Measurements from ENCODE around the gene NEUROG2. TPM values are rescaled to one million over a fixed set of nuclear protein-coding genes. Genes with fewer than 3 reads are reported as not detected.
"Not testable (repeated sequence)": the region's sequence is repeated elsewhere in the genome, so short reads cannot be mapped to it uniquely, and the experiment has no call there.

The NEUROG2 gene
- total and polyA plus RNA-seq, 9 of the 15 experiments (the other 6 are each of a cell fraction or from before 2014, with no cell fraction given), result 0.07 TPM; not detected in 7

DNA sequence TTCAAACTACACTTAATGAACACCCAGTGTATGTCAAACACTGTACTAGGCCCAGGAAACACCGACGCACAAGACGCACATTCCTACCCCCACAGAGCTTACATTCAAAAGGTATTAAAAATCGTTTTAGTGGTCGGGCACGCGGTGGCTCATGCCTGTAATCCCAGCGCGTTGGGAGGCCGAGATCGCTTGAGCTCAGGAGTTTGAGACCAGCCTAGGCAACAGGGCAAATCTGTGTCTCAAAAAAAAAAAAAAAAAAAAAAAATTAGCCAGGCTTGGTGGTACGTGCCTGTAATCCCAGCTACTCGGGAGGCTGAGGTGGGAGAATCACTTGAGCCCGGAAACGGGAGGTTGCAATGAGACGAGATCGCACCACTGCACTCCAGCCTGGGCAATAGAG is 6.5 kb upstream of the NEUROG2 start:
- FAIRE-seq; H3K36me3 ChIP-seq (ENCODE audit: control insufficient read depth, insufficient read depth, low read length); H3K4me3 ChIP-seq; ATAC-seq; H3K9me1 ChIP-seq (ENCODE audit: control insufficient read depth, insufficient read depth, low read length); H3K27ac ChIP-seq (ENCODE audit: extremely low read depth, low read depth, low read length); H3K9me3 ChIP-seq (replicated peaks; ENCODE audit: control insufficient read depth, insufficient read depth, low read depth, low read length); DNase-seq (ENCODE audit: extremely low read depth in 1 of 4, low spot score in 3 of 4); H3K79me2 ChIP-seq (ENCODE audit: control insufficient read depth, insufficient read depth, low read length); H4K20me1 ChIP-seq (replicated peaks; ENCODE audit: control insufficient read depth, insufficient read depth, low read length); POLR2A ChIA-PET; BruUV-seq (replicated peaks); H3K4me2 ChIP-seq (ENCODE audit: insufficient read depth, low read length); H3K9ac ChIP-seq (ENCODE audit: insufficient read depth in 1 of 2, low read depth in 2 of 2, low read length in 2 of 2); H2AFZ ChIP-seq (ENCODE audit: low read depth, low read length): not testable (repeated sequence)
- peaks cover 0 to 12% of the 10 kb centered on the region in 2 experiments; a peak in 3 of 5 replicates for H3K4me1 ChIP-seq (replicated peaks in 1 of 2; ENCODE audit: control insufficient read depth in 2 of 2, insufficient read depth in 2 of 2, low read length in 2 of 2)
- 58% methylated on average over 8 of the region's 17 CpGs for WGBS (ENCODE audit: insufficient coverage, low coverage, missing lambda C conversion rate)
- H3K27me3 ChIP-seq (ENCODE audit: control insufficient read depth in 2 of 2, insufficient read depth in 2 of 2, low read length in 2 of 2), result peaks cover 36 to 38% of the 10 kb centered on the region in 2 experiments
- CTCF ChIA-PET (ENCODE audit: low intra/inter-chr PET ratio), result interaction anchor here (1.4 kb wide), 1 partner anchor 460 kb away, joined by 3 read pairs; no protein-coding TSS in a partner anchor
- intact Hi-C loops (cut with micrococcal nuclease) (loop anchor here (5.0 kb wide), 4 partner anchors 105 to 445 kb away; no protein-coding TSS in a partner anchor), in situ Hi-C loops (cut with MboI) (loop anchor here (10.0 kb wide), 2 partner anchors 242 to 418 kb away; no protein-coding TSS in a partner anchor)

GRCh38 chr4:112521123-112522023 is 5.4 kb upstream of the NEUROG2 start:
- no TSS peak for BruUV-seq (replicated peaks)
- Histone ChIP-seq H3K36me3 (ENCODE audit: control insufficient read depth, insufficient read depth, low read length) (no peaks in the 10 kb centered on the region), H3K27ac (ENCODE audit: extremely low read depth, low read depth, low read length) (no peak overlapping the region), H4K20me1 (replicated peaks; ENCODE audit: control insufficient read depth, insufficient read depth, low read length) (no peaks in the 10 kb centered on the region), H3K4me1 (replicated peaks in 1 of 2; ENCODE audit: control insufficient read depth in 2 of 2, insufficient read depth in 2 of 2, low read length in 2 of 2) (peaks cover 0 to 20% of the 10 kb centered on the region in 2 experiments; a peak in 4 of 5 replicates), H3K9me1 (ENCODE audit: control insufficient read depth, insufficient read depth, low read length) (no peaks in the 10 kb centered on the region), H3K27me3 (ENCODE audit: control insufficient read depth in 2 of 2, insufficient read depth in 2 of 2, low read length in 2 of 2) (peaks cover 46 to 48% of the 10 kb centered on the region in 2 experiments), H3K4me3 (no peak overlapping the region), H3K79me2 (ENCODE audit: control insufficient read depth, insufficient read depth, low read length) (no peaks in the 10 kb centered on the region), H3K9me3 (replicated peaks; ENCODE audit: control insufficient read depth, insufficient read depth, low read depth, low read length) (no peaks in the 10 kb centered on the region), H3K9ac (ENCODE audit: insufficient read depth in 1 of 2, low read depth in 2 of 2, low read length in 2 of 2) (no peak overlapping the region), H2AFZ (ENCODE audit: low read depth, low read length) (no peak overlapping the region), H3K4me2 (ENCODE audit: insufficient read depth, low read length) (no peak overlapping the region)
- 15% methylated on average over 29 of the region's 30 CpGs for WGBS (ENCODE audit: insufficient coverage, low coverage, missing lambda C conversion rate)
- in situ Hi-C loops (cut with MboI), result loop anchor here (10.0 kb wide), 2 partner anchors 243 to 417 kb away; no protein-coding TSS in a partner anchor
- ChIA-PET POLR2A (no interaction called here), CTCF (ENCODE audit: low intra/inter-chr PET ratio) (no interaction called here)
- DNase-seq (ENCODE audit: extremely low read depth in 1 of 4, low spot score in 3 of 4) (no peak), ATAC-seq (no peak), FAIRE-seq (no peak)
- TF ChIP-seq, protein P1, sequence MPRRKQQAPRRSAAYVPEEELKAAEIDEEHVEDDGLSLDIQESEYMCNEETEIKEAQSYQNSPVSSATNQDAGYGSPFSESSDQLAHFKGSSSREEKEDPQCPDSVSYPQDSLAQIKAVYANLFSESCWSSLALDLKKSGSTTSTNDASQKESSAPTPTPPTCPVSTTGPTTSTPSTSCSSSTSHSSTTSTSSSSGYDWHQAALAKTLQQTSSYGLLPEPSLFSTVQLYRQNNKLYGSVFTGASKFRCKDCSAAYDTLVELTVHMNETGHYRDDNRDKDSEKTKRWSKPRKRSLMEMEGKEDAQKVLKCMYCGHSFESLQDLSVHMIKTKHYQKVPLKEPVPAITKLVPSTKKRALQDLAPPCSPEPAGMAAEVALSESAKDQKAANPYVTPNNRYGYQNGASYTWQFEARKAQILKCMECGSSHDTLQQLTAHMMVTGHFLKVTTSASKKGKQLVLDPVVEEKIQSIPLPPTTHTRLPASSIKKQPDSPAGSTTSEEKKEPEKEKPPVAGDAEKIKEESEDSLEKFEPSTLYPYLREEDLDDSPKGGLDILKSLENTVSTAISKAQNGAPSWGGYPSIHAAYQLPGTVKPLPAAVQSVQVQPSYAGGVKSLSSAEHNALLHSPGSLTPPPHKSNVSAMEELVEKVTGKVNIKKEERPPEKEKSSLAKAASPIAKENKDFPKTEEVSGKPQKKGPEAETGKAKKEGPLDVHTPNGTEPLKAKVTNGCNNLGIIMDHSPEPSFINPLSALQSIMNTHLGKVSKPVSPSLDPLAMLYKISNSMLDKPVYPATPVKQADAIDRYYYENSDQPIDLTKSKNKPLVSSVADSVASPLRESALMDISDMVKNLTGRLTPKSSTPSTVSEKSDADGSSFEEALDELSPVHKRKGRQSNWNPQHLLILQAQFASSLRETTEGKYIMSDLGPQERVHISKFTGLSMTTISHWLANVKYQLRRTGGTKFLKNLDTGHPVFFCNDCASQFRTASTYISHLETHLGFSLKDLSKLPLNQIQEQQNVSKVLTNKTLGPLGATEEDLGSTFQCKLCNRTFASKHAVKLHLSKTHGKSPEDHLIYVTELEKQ (CRISPR knock-in tag; IDR thresholded peaks at IDR 0.05), result no peak
- no peak for TF ChIP-seq NBN (IDR thresholded peaks at IDR 0.05; ENCODE audit: low read depth)
- no peak for TF ChIP-seq ZNF589 (CRISPR knock-in tag; IDR thresholded peaks at IDR 0.05; ENCODE audit: low read depth)
- no peak for TF ChIP-seq CEBPZ (IDR thresholded peaks at IDR 0.05; ENCODE audit: borderline replicate concordance, low read depth, low read length)
- no peak for TF ChIP-seq ZBTB1 (CRISPR knock-in tag; IDR thresholded peaks at IDR 0.05; ENCODE audit: borderline replicate concordance, low read depth)
- no peak for TF ChIP-seq MCM7 (IDR thresholded peaks at IDR 0.05)
- intact Hi-C loops (cut with micrococcal nuclease), result loop anchor here (5.0 kb wide), 4 partner anchors 104 to 444 kb away; no protein-coding TSS in a partner anchor

Measured in K562 (cell line).